ENCODE data around the gene BANK1.

Gene BANK1

DNA sequence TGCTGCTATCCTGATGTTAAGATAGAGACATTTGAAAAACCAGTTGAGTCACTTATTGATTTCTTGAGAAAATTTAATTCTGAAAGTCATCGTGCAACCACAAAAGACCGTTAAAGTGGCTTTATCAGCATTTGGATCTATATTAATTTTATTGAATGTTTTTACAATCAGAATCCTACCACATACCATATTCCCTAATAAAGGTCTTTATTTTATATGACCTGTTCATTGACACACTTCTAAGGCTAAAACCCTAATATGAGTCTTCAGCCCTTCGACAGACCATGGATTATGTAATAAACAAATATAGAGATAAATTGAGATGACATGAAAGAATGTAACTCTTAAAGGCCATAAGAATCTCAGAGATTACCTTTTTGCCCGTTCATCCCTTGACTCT, 68.1 kb downstream of the BANK1 start:
- Histone ChIP-seq H3K14ac (ENCODE audit: low read length) (no peak overlapping the region), H4K91ac (ENCODE audit: low read depth, low read length, poor library complexity) (no peak overlapping the region), H3K27ac (replicated peaks; ENCODE audit: low read length) (no peak overlapping the region), H3K9me3 (replicated peaks in 1 of 2; ENCODE audit: control insufficient read depth in 2 of 2, insufficient read depth in 1 of 2, low read depth in 1 of 2, low read length in 2 of 2) (no peaks in the 10 kb centered on the region), H3K79me1 (ENCODE audit: low read depth, low read length) (no peaks in the 10 kb centered on the region), H3K18ac (ENCODE audit: low read length) (no peak overlapping the region), H4K8ac (ENCODE audit: low read depth, low read length) (no peak overlapping the region), H2BK15ac (ENCODE audit: low read length) (no peak overlapping the region), H2BK5ac (ENCODE audit: low read length) (no peak overlapping the region), H3K23ac (ENCODE audit: low read depth, low read length, poor library complexity) (no peak overlapping the region), H2AFZ (ENCODE audit: low read length) (no peak overlapping the region), H3K36me3 (replicated peaks in 1 of 2; ENCODE audit: control insufficient read depth in 2 of 2, insufficient read depth in 2 of 2, low read length in 2 of 2) (no peaks in the 10 kb centered on the region), H2BK12ac (ENCODE audit: low read length) (no peak overlapping the region), H2BK120ac (ENCODE audit: low read depth, low read length) (no peak overlapping the region), H3K27me3 (ENCODE audit: control insufficient read depth in 3 of 3, insufficient read depth in 3 of 3, low read depth in 1 of 3, low read length in 3 of 3) (no peaks in the 10 kb centered on the region), H3K4me2 (ENCODE audit: insufficient read depth, low read length, poor library complexity, severe bottlenecking) (no peak overlapping the region), H2AK5ac (ENCODE audit: low read depth, low read length) (no peak overlapping the region), H3K4me3 (ENCODE audit: low read length in 2 of 2) (no peak overlapping the region), H3K4ac (ENCODE audit: low read length) (no peak overlapping the region), H3K9ac (ENCODE audit: low read depth, low read length, poor library complexity) (no peak overlapping the region), H3K4me1 (ENCODE audit: control insufficient read depth in 2 of 2, insufficient read depth in 1 of 2, low read depth in 1 of 2, low read length in 2 of 2) (peaks cover 0 to 2% of the 10 kb centered on the region in 2 donors)
- no CpG with 5 or more reads among the region's 4 CpGs for WGBS, 2 donors (ENCODE audit: extremely low coverage in 2 of 2, insufficient read length in 2 of 2, insufficient replicate concordance in 1 of 2)
- no peak for DNase-seq (ENCODE audit: low spot score)

DNA sequence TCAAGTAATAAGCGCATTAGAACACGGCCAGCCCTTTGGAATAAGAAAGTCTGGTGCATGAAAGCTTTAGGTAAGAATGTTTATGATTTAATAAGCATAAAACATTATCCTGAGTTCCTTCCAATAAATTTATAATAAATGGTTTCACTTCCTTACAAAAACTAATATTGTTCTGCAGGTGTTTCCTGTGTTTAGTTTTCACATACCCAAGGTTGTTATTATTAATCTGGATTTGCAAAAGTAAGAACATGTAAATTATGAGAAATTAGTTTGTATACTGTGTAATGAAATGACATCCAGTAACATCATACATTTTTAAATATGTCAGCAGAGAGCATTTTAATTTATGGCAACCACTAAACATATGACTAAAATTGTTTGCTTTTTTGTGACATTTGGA, 72.1 kb downstream of the BANK1 start:
- H2BK15ac ChIP-seq (ENCODE audit: low read length): no peak overlapping the region
- H2AFZ ChIP-seq (ENCODE audit: low read length): no peak overlapping the region
- H3K18ac ChIP-seq (ENCODE audit: low read length): no peak overlapping the region
- no peak overlapping the region for H3K4me3 ChIP-seq (ENCODE audit: low read length in 2 of 2)
- H4K8ac ChIP-seq (ENCODE audit: low read depth, low read length): no peak overlapping the region
- no peak overlapping the region for H3K4me2 ChIP-seq (ENCODE audit: insufficient read depth, low read length, poor library complexity, severe bottlenecking)
- no peak overlapping the region for H2BK5ac ChIP-seq (ENCODE audit: low read length)
- H2AK5ac ChIP-seq (ENCODE audit: low read depth, low read length): no peak overlapping the region
- no peak overlapping the region for H4K91ac ChIP-seq (ENCODE audit: low read depth, low read length, poor library complexity)
- H3K27ac ChIP-seq (replicated peaks; ENCODE audit: low read length): no peak overlapping the region
- no peaks in the 10 kb centered on the region for H3K79me1 ChIP-seq (ENCODE audit: low read depth, low read length)
- H3K4ac ChIP-seq (ENCODE audit: low read length): no peak overlapping the region
- no peak overlapping the region for H3K14ac ChIP-seq (ENCODE audit: low read length)
- H2BK120ac ChIP-seq (ENCODE audit: low read depth, low read length): no peak overlapping the region
- no peak overlapping the region for H3K9ac ChIP-seq (ENCODE audit: low read depth, low read length, poor library complexity)
- H3K9me3 ChIP-seq (replicated peaks in 1 of 2; ENCODE audit: control insufficient read depth in 2 of 2, insufficient read depth in 1 of 2, low read depth in 1 of 2, low read length in 2 of 2): no peaks in the 10 kb centered on the region
- H3K23ac ChIP-seq (ENCODE audit: low read depth, low read length, poor library complexity): no peak overlapping the region
- no peak overlapping the region for H2BK12ac ChIP-seq (ENCODE audit: low read length)
- no peak for DNase-seq (ENCODE audit: low spot score)
- peaks cover 0 to 2% of the 10 kb centered on the region in 2 donors for H3K4me1 ChIP-seq (ENCODE audit: control insufficient read depth in 2 of 2, insufficient read depth in 1 of 2, low read depth in 1 of 2, low read length in 2 of 2)
- WGBS, 2 donors (ENCODE audit: extremely low coverage in 2 of 2, insufficient read length in 2 of 2, insufficient replicate concordance in 1 of 2): no CpG with 5 or more reads among the region's 2 CpGs
- H3K27me3 ChIP-seq (ENCODE audit: control insufficient read depth in 3 of 3, insufficient read depth in 3 of 3, low read depth in 1 of 3, low read length in 3 of 3): no peaks in the 10 kb centered on the region
- no peaks in the 10 kb centered on the region for H3K36me3 ChIP-seq (replicated peaks in 1 of 2; ENCODE audit: control insufficient read depth in 2 of 2, insufficient read depth in 2 of 2, low read length in 2 of 2)

DNA sequence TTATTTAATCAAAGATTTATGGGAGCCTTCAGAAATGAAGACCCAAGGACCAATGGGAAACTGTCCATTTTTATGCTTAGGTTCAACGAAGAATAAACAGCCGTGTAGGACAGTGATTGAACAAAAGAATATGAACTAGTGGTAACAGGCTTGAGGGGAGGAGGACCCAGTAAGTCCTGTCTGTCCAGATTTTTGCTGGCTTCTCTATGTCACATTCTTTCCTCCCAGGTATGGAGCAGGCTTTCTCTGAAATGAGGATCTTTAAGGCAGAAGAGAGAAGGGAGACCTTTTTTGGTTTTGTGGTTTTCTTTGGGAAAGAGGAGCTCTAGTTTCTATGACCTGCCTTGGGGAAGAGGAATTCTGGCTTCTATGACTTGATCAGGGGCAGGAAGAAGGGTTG, 74.1 kb downstream of the BANK1 start:
- Histone ChIP-seq H3K36me3 (replicated peaks in 1 of 2; ENCODE audit: control insufficient read depth in 2 of 2, insufficient read depth in 2 of 2, low read length in 2 of 2) (no peaks in the 10 kb centered on the region), H3K79me1 (ENCODE audit: low read depth, low read length) (no peaks in the 10 kb centered on the region), H3K18ac (ENCODE audit: low read length) (no peak overlapping the region), H3K4ac (ENCODE audit: low read length) (no peak overlapping the region), H3K27me3 (ENCODE audit: control insufficient read depth in 3 of 3, insufficient read depth in 3 of 3, low read depth in 1 of 3, low read length in 3 of 3) (no peaks in the 10 kb centered on the region), H3K27ac (replicated peaks; ENCODE audit: low read length) (no peak overlapping the region), H4K8ac (ENCODE audit: low read depth, low read length) (no peak overlapping the region), H2BK15ac (ENCODE audit: low read length) (no peak overlapping the region), H3K4me3 (ENCODE audit: low read length in 2 of 2) (no peak overlapping the region), H2AK5ac (ENCODE audit: low read depth, low read length) (no peak overlapping the region), H3K14ac (ENCODE audit: low read length) (no peak overlapping the region), H2AFZ (ENCODE audit: low read length) (no peak overlapping the region), H2BK12ac (ENCODE audit: low read length) (no peak overlapping the region), H4K91ac (ENCODE audit: low read depth, low read length, poor library complexity) (no peak overlapping the region), H2BK5ac (ENCODE audit: low read length) (no peak overlapping the region), H3K4me2 (ENCODE audit: insufficient read depth, low read length, poor library complexity, severe bottlenecking) (no peak overlapping the region), H3K9ac (ENCODE audit: low read depth, low read length, poor library complexity) (no peak overlapping the region), H3K4me1 (ENCODE audit: control insufficient read depth in 2 of 2, insufficient read depth in 1 of 2, low read depth in 1 of 2, low read length in 2 of 2) (peaks cover 0 to 2% of the 10 kb centered on the region in 2 donors), H2BK120ac (ENCODE audit: low read depth, low read length) (no peak overlapping the region), H3K9me3 (replicated peaks in 1 of 2; ENCODE audit: control insufficient read depth in 2 of 2, insufficient read depth in 1 of 2, low read depth in 1 of 2, low read length in 2 of 2) (no peaks in the 10 kb centered on the region), H3K23ac (ENCODE audit: low read depth, low read length, poor library complexity) (no peak overlapping the region)
- no peak for DNase-seq (ENCODE audit: low spot score)
- no CpG with 5 or more reads among the region's 2 CpGs for WGBS, 2 donors (ENCODE audit: extremely low coverage in 2 of 2, insufficient read length in 2 of 2, insufficient replicate concordance in 1 of 2)

DNA sequence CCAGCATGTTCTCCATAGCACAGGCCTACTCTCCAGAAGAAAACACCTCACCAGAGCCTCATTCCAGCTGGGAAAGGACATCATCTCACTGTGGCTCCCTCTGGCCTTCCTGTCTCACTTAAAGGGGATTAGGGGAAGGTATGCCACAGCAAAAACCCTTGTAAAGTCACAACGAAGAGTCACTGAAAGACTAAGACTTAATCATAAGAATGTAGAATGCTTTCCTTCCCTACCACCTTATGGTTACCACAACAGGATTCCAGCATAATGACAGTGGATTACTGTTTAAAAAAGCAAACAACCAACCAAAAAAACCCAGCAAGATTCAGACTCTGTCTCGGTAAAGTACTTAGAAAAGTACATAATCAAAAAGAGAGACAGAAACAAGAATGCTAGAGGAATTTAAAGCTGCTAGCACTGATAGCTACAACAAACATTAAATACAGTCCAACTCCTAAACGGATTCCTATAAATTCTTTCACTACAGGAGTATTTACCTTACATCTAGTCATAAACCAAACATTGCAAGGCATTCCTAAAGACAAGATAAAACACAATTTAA, 75.1 kb downstream of the BANK1 start:
- H4K91ac ChIP-seq (ENCODE audit: low read depth, low read length, poor library complexity): no peak overlapping the region
- no peak overlapping the region for H3K4ac ChIP-seq (ENCODE audit: low read length)
- no peak overlapping the region for H3K27ac ChIP-seq (replicated peaks; ENCODE audit: low read length)
- no peak overlapping the region for H2BK12ac ChIP-seq (ENCODE audit: low read length)
- H3K27me3 ChIP-seq (ENCODE audit: control insufficient read depth in 3 of 3, insufficient read depth in 3 of 3, low read depth in 1 of 3, low read length in 3 of 3): no peaks in the 10 kb centered on the region
- H3K79me1 ChIP-seq (ENCODE audit: low read depth, low read length): no peaks in the 10 kb centered on the region
- no peak overlapping the region for H3K18ac ChIP-seq (ENCODE audit: low read length)
- H3K9ac ChIP-seq (ENCODE audit: low read depth, low read length, poor library complexity): no peak overlapping the region
- no CpG with 5 or more reads among the region's 3 CpGs for WGBS, 2 donors (ENCODE audit: extremely low coverage in 2 of 2, insufficient read length in 2 of 2, insufficient replicate concordance in 1 of 2)
- H3K14ac ChIP-seq (ENCODE audit: low read length): no peak overlapping the region
- DNase-seq (ENCODE audit: low spot score): no peak
- no peak overlapping the region for H3K4me3 ChIP-seq (ENCODE audit: low read length in 2 of 2)
- no peak overlapping the region for H4K8ac ChIP-seq (ENCODE audit: low read depth, low read length)
- H2BK5ac ChIP-seq (ENCODE audit: low read length): no peak overlapping the region
- peak overlapping the region; percentile 7 for H2AFZ ChIP-seq (ENCODE audit: low read length)
- no peak overlapping the region for H2BK120ac ChIP-seq (ENCODE audit: low read depth, low read length)
- H2AK5ac ChIP-seq (ENCODE audit: low read depth, low read length): no peak overlapping the region
- no peak overlapping the region for H2BK15ac ChIP-seq (ENCODE audit: low read length)
- H3K23ac ChIP-seq (ENCODE audit: low read depth, low read length, poor library complexity): no peak overlapping the region
- H3K4me2 ChIP-seq (ENCODE audit: insufficient read depth, low read length, poor library complexity, severe bottlenecking): no peak overlapping the region
- no peaks in the 10 kb centered on the region for H3K36me3 ChIP-seq (replicated peaks in 1 of 2; ENCODE audit: control insufficient read depth in 2 of 2, insufficient read depth in 2 of 2, low read length in 2 of 2)
- peaks cover 0 to 2% of the 10 kb centered on the region in 2 donors for H3K4me1 ChIP-seq (ENCODE audit: control insufficient read depth in 2 of 2, insufficient read depth in 1 of 2, low read depth in 1 of 2, low read length in 2 of 2)
- no peaks in the 10 kb centered on the region for H3K9me3 ChIP-seq (replicated peaks in 1 of 2; ENCODE audit: control insufficient read depth in 2 of 2, insufficient read depth in 1 of 2, low read depth in 1 of 2, low read length in 2 of 2)

Data from neuronal stem cell (in vitro differentiated cells).